HepG2 (cell line): ENCODE data around the gene NKX3-2.

Source experiments
- HDAC2 ChIP-seq: sonication (generic); formaldehyde crosslinking; IDR thresholded peaks from 2 replicates; pipeline ENCODE4 v1.4.0; 2020; ENCODE audit warnings: missing genetic modification reagents
- SETDB1 ChIP-seq: sonication (generic); formaldehyde crosslinking; IDR thresholded peaks from 2 replicates; pipeline ENCODE4 v1.5.1; 2020; ENCODE audit warnings: missing genetic modification reagents, mild to moderate bottlenecking, borderline replicate concordance
- ZNF768 ChIP-seq: sonication (generic); formaldehyde crosslinking; IDR thresholded peaks from 2 replicates; pipeline ENCODE4 v1.4.0; 2020; ENCODE audit warnings: missing genetic modification reagents
- TF ChIP-seq, protein P1 (sequence below): sonication (generic); formaldehyde crosslinking; IDR thresholded peaks from 2 replicates; pipeline ENCODE4 v1.4.0; 2020; ENCODE audit warnings: low read depth, missing genetic modification reagents
- TF ChIP-seq, protein P2 (sequence below): sonication (generic); formaldehyde crosslinking; IDR thresholded peaks from 2 replicates; pipeline ENCODE4 v1.5.0; 2020; ENCODE audit warnings: mild to moderate bottlenecking, missing genetic modification reagents, moderate library complexity

DNA sequence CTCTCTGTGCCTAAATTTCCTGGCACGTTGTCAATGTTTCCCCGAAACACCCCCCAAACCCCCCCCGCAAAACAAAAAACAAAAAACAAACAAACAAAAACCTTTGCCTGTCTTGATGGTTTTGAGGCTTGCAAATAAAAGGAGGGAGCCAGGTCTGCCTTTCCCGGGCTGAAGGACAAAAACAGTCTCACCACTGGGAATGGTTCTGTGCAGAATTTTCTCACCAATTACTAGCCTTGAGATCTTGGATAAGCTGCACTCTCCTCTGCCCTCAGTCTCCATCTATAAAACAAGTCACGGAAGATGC, 15.5 kb downstream of the NKX3-2 start:
- TF ChIP-seq SETDB1 (CRISPR knock-in tag) (no peak), HDAC2 (CRISPR knock-in tag) (no peak), ZNF768 (CRISPR knock-in tag) (no peak)
- TF ChIP-seq, protein P1, sequence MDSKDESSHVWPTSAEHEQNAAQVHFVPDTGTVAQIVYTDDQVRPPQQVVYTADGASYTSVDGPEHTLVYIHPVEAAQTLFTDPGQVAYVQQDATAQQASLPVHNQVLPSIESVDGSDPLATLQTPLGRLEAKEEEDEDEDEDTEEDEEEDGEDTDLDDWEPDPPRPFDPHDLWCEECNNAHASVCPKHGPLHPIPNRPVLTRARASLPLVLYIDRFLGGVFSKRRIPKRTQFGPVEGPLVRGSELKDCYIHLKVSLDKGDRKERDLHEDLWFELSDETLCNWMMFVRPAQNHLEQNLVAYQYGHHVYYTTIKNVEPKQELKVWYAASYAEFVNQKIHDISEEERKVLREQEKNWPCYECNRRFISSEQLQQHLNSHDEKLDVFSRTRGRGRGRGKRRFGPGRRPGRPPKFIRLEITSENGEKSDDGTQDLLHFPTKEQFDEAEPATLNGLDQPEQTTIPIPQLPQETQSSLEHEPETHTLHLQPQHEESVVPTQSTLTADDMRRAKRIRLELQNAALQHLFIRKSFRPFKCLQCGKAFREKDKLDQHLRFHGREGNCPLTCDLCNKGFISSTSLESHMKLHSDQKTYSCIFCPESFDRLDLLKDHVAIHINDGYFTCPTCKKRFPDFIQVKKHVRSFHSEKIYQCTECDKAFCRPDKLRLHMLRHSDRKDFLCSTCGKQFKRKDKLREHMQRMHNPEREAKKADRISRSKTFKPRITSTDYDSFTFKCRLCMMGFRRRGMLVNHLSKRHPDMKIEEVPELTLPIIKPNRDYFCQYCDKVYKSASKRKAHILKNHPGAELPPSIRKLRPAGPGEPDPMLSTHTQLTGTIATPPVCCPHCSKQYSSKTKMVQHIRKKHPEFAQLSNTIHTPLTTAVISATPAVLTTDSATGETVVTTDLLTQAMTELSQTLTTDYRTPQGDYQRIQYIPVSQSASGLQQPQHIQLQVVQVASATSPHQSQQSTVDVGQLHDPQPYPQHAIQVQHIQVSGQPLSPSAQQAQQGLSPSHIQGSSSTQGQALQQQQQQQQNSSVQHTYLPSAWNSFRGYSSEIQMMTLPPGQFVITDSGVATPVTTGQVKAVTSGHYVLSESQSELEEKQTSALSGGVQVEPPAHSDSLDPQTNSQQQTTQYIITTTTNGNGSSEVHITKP = no peak
- TF ChIP-seq, protein P2, sequence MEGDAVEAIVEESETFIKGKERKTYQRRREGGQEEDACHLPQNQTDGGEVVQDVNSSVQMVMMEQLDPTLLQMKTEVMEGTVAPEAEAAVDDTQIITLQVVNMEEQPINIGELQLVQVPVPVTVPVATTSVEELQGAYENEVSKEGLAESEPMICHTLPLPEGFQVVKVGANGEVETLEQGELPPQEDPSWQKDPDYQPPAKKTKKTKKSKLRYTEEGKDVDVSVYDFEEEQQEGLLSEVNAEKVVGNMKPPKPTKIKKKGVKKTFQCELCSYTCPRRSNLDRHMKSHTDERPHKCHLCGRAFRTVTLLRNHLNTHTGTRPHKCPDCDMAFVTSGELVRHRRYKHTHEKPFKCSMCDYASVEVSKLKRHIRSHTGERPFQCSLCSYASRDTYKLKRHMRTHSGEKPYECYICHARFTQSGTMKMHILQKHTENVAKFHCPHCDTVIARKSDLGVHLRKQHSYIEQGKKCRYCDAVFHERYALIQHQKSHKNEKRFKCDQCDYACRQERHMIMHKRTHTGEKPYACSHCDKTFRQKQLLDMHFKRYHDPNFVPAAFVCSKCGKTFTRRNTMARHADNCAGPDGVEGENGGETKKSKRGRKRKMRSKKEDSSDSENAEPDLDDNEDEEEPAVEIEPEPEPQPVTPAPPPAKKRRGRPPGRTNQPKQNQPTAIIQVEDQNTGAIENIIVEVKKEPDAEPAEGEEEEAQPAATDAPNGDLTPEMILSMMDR (CRISPR knock-in tag) = no peak
